GM18498 (cell line): ENCODE results near the gene STK39.

Experiments
- ATAC-seq: cut with Tn5 transposase; IDR thresholded peaks from one replicate; pipeline ENCODE4 v1.9.1; 2021; ENCODE audit warnings: mild to moderate bottlenecking, moderate library complexity; ENCODE audit not compliant: unreplicated experiment

The STK39 gene

GRCh38 chr2:167965907-167966761 lies 281.3 kb downstream of the STK39 start:
- no peak for ATAC-seq

DNA sequence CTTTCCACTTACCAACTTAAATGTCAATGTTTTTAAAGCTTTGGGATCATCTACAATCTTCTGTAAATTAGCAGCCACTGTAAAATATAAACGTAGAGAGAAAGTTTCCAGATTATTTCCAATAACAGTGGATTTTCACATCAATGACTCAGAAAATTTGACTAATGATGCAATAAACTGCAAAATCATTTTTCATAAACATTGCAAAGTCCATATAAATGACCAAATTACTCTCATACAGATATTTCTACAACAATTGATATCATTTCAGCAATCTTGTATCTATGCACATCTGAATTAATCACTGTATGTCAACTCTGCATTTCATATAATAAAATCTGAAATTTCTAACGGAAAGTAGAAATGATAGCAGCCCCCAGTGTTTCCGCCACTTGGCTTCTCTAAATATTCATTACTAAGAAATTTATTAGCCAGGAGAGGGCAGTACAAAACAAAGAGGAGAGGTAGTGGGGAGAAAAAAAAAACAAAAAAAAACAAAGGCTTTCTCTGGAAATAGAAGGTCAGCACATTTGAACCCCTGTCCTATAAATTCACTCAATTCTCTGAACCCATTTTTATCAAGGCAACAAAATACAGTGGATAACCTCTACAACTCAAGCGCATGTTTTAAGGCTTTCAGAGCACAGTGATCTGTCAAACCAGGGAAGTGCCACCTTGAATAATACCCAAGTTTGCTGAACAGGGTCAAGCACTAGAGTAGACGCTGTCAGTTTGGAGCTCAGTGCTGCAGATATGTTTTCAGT lies 282.6 kb downstream of the STK39 start:
- no peak for ATAC-seq

DNA sequence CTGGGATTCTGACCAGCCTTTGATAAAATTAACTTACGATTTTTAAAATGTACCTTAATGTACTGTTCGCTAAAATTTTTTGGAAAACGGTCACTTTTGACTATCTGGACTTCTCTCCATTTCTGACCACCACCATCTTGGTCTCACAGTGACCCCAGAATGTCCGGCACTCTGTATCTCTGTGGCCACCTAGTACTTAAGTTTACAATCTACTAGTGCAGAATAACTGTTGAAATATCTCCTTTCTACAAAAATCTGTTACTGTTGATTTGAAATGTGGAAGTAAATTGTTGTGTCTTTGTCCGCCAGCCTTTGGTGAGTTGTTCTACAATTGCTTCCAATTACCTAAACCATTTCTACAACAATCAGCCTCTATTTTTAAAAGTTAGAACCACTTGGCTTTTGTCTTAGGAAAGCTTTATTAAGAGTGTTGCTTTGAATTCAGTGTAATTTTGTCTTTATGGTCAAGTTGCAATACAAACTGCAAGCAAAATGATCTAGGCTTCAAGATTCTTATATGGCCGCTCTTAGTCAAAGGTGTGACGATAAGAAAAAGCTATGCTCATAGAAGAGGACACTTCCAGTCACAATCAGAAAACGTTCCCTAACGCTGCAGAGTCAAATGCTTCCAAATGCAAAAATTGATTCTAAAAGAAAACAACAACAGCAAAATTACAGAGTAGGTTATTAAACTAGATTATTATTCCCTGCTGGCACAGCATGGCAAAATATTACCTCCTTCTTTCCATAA lies 283.3 kb downstream of the STK39 start:
- ATAC-seq = no peak

DNA sequence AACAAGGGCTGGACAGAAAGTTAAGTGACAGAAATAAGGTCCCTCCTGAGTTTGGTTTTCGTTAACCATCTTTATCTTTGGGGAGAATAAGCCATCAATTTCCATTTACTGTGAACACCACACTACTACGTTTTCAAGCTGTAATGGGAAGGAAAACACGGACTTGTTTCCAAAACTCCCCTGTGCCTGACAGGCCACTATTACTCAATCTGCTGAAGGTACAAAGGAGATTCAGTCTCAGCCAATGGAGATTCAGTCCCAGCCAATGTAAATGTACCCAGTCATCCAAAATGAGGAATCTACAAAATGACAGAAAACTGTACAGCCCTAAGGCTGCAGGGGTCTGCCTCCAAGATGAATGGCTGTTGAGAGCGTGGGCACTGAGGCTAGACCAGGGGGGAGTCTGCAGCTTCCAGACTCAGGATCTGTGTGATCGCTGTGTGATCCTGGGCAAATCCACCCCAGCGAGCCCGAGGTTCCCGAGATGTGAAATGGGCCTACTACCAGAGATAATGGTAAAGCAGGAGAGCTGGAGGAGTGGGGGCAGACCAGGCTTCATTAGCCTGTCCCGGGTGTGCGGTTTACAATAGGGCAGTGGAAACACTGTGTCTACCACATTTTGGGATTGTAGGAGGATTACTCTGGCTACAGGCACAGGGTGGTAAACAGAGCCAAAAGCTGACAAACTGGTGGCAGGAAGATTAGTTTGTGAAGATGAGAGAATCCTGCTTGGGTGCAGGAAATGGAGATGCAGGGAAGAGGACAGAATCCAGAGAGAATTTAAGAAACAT lies 284.8 kb downstream of the STK39 start:
- no peak for ATAC-seq

DNA sequence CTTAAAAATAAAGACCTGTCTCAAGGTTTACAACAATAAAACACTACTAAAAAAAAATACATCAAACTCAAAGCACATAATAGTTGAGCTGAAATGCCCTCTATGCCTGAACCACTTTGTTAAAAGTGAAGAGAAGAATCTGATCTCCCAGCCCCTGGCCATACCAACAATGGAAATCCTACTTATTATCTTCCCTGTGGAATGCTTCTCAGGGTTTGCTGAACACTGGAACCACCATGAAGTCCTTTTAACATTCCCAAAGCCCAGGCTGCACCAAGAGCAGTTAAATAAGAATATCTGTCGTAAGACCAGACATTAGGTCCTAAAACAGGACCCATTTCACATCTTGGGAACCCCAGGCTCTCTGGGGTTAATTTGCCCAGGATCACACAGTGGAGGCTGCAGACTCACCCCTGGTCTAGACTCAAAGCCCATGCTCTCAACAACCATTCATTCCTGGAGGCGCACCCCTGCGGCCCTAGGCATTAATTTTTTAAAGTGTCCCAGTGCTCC lies 285.8 kb downstream of the STK39 start:
- ATAC-seq = no peak

- no peak for ATAC-seq
Observed at GRCh38 chr2:167960089-167960747, 287.2 kb downstream of the STK39 start.

DNA sequence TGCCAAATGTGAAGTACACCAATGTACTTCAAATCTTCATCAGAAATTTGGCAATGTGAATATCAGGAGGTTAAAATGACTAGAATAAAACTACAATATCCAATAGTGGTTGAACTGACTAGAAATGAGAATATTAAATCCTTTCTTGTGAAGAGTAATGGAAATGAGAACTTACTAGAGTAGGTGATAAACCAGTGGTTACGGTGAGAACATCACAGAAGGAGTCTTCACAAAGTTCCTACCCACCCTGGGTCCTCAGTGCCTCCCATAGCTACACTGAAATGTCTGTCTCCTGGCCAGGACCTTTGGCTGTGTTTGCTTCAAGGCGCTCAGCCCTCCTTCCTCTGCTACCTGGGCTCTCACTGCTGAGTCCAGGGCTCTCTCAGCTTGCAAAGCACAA lies 289.7 kb downstream of the STK39 start:
- ATAC-seq = no peak

DNA sequence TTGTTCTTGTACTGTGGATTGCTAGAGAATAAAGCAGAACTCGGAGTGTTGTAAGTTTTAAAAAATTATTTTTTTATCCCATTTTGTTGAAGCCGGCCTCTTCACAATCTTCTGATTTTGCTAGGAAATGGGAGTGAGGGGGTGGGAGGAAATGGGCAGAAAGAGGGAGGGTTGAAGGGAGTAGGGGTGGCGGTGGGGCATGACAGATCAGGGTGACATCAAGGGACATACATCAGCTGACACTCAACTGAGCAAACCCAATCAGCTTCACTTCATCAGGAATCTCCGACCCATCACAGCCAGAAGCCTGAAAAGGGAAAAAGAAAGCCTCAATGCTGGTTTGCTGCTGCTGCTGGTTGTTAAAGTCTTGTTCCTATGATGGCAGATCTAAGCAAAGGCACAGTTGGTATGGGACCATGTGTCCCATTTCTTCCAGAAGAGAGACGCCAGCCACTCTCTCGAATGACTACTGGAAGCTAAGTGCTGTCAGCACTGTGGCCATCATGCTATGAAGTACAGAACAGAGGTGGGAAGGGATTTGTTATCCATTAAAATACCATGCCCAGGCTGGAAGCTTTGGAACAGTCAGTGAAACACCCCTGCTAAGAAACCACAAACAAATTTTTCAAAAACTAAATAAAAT lies 292.0 kb downstream of the STK39 start:
- no peak for ATAC-seq

DNA sequence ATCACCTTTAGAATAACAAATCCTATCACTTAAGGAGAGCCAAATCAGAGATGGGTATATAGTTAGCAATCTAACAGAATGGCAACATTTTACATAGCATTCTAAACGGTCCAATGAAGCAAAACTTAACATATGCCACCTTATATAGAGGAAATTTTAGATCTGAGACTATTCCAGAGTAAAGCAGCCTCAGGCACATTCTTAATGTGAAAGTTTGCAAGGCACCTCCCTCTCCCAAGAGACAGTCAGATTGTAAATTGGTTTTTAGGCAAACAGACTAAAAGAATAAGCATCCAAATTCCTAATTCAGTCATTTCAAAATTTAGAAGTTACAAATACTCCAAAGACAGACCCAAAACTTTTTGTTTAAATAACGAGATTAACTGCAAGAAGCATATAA lies 292.9 kb downstream of the STK39 start:
- ATAC-seq = no peak

- ATAC-seq = no peak
Observed at GRCh38 chr2:167953776-167954175, 293.6 kb downstream of the STK39 start.

GRCh38 chr2:167950571-167950970 lies 296.8 kb downstream of the STK39 start:
- no peak for ATAC-seq

DNA sequence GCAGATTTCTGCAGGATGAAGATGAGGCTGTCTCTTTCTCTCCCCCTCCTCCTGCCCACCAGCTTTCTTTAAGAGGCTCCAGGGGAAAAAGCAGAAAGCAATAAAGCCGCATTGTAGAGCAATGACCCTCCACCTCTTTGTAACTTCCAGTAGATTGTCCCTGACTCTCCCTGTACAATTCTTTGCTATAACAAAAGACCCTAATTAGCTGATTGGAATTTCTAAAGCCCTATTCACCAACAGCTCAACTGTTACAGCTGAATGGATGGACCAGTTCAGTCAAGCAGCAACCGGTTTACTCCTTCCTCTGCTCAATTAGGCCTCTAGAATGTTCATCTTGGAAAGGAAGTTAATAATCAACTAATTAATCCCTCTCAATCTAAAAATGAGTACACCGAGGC lies 301.0 kb downstream of the STK39 start:
- no peak for ATAC-seq

DNA sequence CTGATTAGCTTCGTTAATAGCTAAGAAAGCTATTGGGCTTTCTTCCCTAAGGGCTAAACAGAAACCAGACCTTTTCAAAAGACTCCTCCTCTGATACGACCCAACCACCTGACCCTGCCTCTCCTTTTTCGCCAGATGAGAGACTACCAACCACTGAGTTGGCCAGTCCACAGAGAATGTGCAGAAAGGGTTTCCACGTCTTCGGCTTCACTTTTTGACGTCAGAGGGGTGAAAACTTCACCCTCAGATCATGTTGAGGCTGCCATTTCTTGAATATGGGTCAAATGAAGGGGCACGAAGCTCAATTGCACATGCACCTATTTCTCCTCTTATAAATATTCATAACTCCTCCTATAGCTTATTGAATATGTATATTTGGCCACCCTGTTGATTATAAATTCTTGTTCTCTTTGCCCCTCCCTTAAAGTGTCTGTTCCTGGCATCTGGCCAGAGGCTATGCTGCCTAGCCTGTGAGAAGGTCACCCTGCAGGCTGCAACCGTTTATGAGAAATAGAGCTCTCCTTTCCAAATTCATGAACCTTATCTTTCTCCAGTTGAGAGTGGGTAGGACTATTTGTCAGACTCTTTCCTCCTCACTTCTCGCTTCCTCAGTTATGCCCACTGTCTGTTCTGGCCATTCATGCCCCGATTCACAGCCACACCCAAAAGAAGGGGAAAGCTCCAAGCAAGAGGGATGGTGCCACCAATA lies 301.6 kb downstream of the STK39 start:
- ATAC-seq = no peak

- no peak for ATAC-seq
Observed at GRCh38 chr2:167944825-167945659, 302.4 kb downstream of the STK39 start.

DNA sequence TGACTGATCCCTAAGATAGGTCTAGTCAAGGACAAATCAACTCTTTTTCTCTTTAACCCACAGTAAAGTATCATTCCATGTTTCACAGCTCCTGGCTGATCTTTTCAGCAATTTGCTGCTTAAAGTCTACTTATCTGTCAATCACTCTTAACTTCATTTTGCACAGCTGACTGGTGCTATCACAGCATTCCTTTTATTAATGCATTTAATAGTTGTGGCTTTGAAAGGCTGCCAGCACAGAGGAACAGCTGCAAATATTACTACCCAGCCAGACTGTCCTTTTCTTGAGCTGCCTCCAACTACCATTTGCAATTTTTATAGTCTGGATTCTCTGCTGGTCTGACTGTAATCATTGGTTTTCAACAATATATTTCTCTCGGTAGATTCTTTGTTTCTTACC lies 303.5 kb downstream of the STK39 start:
- no peak for ATAC-seq

DNA sequence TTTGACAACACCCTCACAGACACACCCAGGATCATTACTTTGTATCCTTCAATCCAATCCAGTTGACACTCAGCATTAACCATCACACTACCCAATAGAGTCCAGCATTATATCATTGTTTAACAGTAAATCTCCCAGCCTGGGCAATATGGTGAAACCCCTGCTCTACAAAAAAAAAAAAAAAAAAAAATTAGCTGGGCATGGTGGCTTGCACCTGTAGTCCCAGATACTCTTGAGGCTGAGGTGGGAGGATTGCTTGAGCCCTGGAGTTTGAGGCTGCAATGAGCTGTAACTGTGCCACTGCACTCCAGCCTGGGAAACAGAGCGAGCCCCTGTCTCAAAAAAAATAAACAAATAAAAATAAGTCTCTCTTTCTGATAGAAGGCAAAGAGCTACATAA lies 304.0 kb downstream of the STK39 start:
- ATAC-seq = no peak

GRCh38 chr2:167942366-167943081 lies 304.9 kb downstream of the STK39 start:
- no peak for ATAC-seq
